Osteocyte (in vitro differentiated cells): Measurements from ENCODE around the gene APOL5. TPM values are rescaled to one million over a fixed set of nuclear protein-coding genes. Genes with fewer than 3 reads are reported as not detected.

Experiments used
- DNase-seq: peaks from one replicate; pipeline ENCODE4 v3.0.0; 2021; ENCODE audit warnings: mixed read lengths; ENCODE audit not compliant: unreplicated experiment; ENCODE audit errors: extremely low spot score
- H3K27ac Mint-ChIP-seq: one replicate; pipeline ENCODE4 v1.8.0; 2021; ENCODE audit warnings: mild to moderate bottlenecking, mixed read lengths; ENCODE audit not compliant: unreplicated experiment
- H3K27me3 Mint-ChIP-seq: one replicate; pipeline ENCODE4 v1.8.0; 2021; ENCODE audit warnings: mixed read lengths; ENCODE audit not compliant: unreplicated experiment
- H3K36me3 Mint-ChIP-seq: one replicate; pipeline ENCODE4 v1.8.0; 2021; ENCODE audit warnings: mixed read lengths; ENCODE audit not compliant: unreplicated experiment
- H3K4me1 Mint-ChIP-seq: one replicate; pipeline ENCODE4 v1.8.0; 2021; ENCODE audit warnings: mixed read lengths; ENCODE audit not compliant: unreplicated experiment
- H3K4me3 Mint-ChIP-seq: one replicate; pipeline ENCODE4 v1.8.0; 2021; ENCODE audit warnings: mild to moderate bottlenecking, moderate library complexity, mixed read lengths; ENCODE audit not compliant: unreplicated experiment
- H3K9me3 Mint-ChIP-seq: one replicate; pipeline ENCODE4 v1.8.0; 2021; ENCODE audit warnings: mixed read lengths; ENCODE audit not compliant: unreplicated experiment
- total RNA-seq: library from RNA; stranded (reverse); gene quantifications from 2 replicates; pipeline ENCODE4 v1.2.1, GENCODE V29; 2021
- TF ChIP-seq, protein P1 (sequence below): fragments of 200-600 bp; sonication (generic); IDR thresholded peaks from 2 replicates; pipeline ENCODE4 v1.5.0; 2021; ENCODE audit warnings: antibody characterized with exemption, mild to moderate bottlenecking, moderate library complexity

Gene APOL5
- total RNA-seq, 1 donor from 2014 or later: not detected

DNA sequence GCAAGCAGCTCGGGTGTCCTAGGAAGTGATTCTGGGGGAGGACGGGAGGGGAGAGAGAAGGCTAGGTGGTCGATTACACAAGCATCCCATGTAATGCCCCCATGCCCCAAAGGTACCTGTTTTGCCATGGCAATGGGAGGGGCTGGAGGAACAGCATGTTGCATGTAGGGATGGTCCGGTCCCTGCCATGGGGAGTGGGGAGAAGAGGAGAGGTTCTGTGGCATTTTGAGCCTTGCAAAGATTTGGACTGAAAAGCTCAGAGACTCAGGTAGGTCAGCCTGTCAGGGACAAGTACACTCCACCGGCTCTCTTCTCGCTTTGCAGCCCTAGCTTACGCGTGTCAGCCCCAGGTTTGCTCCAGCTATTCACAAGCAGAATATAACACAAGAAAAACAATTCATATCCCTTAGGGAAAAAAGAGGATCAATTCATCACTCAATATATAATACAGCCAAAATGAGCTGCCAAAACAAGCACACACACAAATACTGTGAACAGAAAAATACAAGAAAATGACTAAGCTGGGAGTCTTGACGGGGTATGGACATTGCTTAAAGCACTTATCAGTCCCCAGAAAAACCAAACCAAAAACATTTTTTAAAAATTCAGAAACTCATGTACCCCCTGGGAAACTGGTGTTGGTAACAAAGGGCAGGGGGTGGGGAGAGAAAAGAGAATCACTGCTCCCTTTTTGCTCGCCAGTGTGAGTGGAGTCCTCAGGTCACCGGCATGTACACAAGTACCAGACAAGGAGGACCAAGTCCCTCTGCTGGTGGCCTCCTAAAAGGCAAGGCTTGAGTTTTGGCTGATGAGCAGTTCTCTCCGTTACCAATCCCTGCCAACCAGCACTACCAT is 21.6 kb downstream of the APOL5 start:
- peaks cover 44% of the 10 kb centered on the region for H3K36me3 Mint-ChIP-seq
- H3K9me3 Mint-ChIP-seq: no peaks in the 10 kb centered on the region
- H3K4me3 Mint-ChIP-seq: no peak overlapping the region
- no peaks in the 10 kb centered on the region for H3K27me3 Mint-ChIP-seq
- H3K4me1 Mint-ChIP-seq: peaks cover 27% of the 10 kb centered on the region
- DNase-seq: peak; percentile 62
- no peak overlapping the region for H3K27ac Mint-ChIP-seq
- TF ChIP-seq, protein P1, sequence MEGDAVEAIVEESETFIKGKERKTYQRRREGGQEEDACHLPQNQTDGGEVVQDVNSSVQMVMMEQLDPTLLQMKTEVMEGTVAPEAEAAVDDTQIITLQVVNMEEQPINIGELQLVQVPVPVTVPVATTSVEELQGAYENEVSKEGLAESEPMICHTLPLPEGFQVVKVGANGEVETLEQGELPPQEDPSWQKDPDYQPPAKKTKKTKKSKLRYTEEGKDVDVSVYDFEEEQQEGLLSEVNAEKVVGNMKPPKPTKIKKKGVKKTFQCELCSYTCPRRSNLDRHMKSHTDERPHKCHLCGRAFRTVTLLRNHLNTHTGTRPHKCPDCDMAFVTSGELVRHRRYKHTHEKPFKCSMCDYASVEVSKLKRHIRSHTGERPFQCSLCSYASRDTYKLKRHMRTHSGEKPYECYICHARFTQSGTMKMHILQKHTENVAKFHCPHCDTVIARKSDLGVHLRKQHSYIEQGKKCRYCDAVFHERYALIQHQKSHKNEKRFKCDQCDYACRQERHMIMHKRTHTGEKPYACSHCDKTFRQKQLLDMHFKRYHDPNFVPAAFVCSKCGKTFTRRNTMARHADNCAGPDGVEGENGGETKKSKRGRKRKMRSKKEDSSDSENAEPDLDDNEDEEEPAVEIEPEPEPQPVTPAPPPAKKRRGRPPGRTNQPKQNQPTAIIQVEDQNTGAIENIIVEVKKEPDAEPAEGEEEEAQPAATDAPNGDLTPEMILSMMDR: peak; percentile 26

DNA sequence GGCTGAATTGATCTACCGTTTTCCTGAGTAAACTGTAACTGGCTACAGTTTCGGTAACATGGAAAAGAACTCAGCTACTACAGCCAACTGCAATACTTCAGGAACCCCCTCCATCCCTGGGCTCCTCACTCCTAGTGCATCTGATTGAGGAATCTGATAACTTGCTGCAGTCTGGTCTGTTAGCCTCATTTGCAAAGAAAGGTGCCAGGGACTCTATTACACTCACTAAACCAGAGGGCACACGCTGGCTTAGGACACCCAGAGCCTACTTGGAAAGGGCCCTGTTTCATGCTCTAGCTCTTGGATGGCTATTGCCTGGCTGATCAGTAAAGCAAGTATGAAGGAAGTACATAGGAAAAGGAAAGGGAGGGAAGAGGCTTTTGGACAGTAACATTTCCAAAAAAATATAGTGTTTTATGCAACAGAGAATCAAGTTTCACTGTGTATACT is 22.3 kb downstream of the APOL5 start:
- Mint-ChIP-seq H3K4me1 (peaks cover 27% of the 10 kb centered on the region), H3K27ac (no peak overlapping the region), H3K36me3 (peaks cover 44% of the 10 kb centered on the region), H3K9me3 (no peaks in the 10 kb centered on the region), H3K4me3 (no peak overlapping the region), H3K27me3 (no peaks in the 10 kb centered on the region)
- TF ChIP-seq, protein P1: no peak
- DNase-seq: peak; percentile 17

DNA sequence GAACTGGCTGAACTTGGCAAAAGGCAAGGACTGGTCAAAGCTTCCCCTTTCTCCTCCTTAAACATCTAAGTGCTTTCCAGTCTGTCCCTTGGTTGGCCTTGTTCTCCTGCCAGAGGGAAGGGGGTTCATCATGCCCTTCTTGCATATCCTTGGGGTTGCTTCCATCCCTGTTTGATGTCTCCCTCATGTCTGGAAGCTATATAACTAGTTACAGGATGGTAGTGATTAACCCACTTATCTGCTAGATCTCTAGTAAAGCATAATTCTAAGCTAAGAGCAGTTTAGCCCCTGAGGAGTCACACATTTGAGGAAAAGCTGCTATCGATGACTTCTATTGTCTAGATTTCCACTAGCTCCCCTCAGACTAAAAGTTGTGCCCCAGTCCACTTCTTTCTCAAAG is 22.9 kb downstream of the APOL5 start:
- Mint-ChIP-seq H3K4me1 (peaks cover 27% of the 10 kb centered on the region), H3K27me3 (no peaks in the 10 kb centered on the region)

DNA sequence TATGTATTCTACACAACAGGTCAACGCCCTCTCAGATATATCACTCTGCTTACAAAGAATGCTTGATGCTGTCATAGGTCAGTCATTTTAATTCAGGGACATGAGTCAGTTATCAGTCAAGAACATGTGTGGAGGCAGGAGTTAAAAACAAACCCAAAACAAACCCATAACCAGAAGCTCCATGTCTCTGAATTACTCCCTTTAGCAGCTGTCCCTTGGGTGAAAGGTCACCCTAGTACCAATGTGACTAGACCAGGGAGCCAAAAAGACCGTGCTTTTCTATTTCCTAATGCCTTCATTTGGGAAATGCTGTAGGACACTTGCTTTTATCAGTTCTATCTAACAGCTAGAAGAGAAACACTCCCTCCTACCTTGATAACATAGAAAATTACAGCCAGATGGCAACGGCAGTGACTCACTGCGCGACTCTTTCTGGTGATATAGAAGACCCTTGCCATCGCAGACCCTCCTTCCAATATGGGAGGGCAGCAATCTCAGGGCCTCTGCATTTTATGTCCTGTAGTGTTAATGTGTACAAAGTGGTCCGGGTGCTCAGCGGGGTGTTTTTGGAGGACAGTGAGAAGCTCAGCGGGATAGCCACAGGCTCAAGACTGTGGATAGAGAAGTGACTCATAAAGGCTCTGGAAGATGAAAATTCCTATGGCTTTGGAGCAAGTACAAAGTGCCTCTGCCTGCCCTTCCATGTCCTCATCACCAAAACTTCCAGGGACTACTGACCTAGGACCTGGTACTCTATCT is 24.8 kb downstream of the APOL5 start:
- peak overlapping the region; percentile 83 for H3K27ac Mint-ChIP-seq
- TF ChIP-seq, protein P1: no peak

More for the DNA sequence above, 22.9 kb downstream of the APOL5 start:
- no peaks in the 10 kb centered on the region for H3K9me3 Mint-ChIP-seq
- H3K27ac Mint-ChIP-seq: no peak overlapping the region
- TF ChIP-seq, protein P1: no peak
- H3K36me3 Mint-ChIP-seq: peaks cover 49% of the 10 kb centered on the region
- DNase-seq: peak; percentile 23
- H3K4me3 Mint-ChIP-seq: no peak overlapping the region

More for the DNA sequence above, 24.8 kb downstream of the APOL5 start:
- Mint-ChIP-seq H3K27me3 (no peaks in the 10 kb centered on the region), H3K4me3 (no peak overlapping the region), H3K9me3 (no peaks in the 10 kb centered on the region), H3K36me3 (peaks cover 48% of the 10 kb centered on the region), H3K4me1 (peaks cover 27% of the 10 kb centered on the region)
- peak; percentile 82 for DNase-seq
